HEK293 (cell line): ENCODE data around the gene SMCHD1.

Source experiments
- ATF2 ChIP-seq: fragments of 450-650 bp; formaldehyde crosslinking; IDR thresholded peaks from 2 replicates; pipeline ENCODE4 v1.5.1; 2016; ENCODE audit warnings: missing biosample characterization, missing genetic modification characterization, low read depth
- CTCF ChIP-seq: fragments of 450-650 bp; formaldehyde crosslinking; IDR thresholded peaks from 2 replicates; pipeline ENCODE4 v1.5.1; 2016; ENCODE audit warnings: missing biosample characterization, missing genetic modification characterization
- MYNN ChIP-seq: fragments of 450-650 bp; formaldehyde crosslinking; IDR thresholded peaks from 2 replicates; pipeline ENCODE4 v1.5.1; 2016; ENCODE audit warnings: missing biosample characterization, missing genetic modification characterization, borderline replicate concordance
- PBX3 ChIP-seq: sonication (generic); formaldehyde crosslinking; IDR thresholded peaks from 2 replicates; pipeline ENCODE4 v1.8.1; 2022; ENCODE audit warnings: mild to moderate bottlenecking, moderate library complexity, missing genetic modification reagents
- YY1 ChIP-seq: fragments of 450-650 bp; formaldehyde crosslinking; IDR thresholded peaks from 2 replicates; pipeline ENCODE4 v1.5.1; 2018; ENCODE audit warnings: missing biosample characterization, missing genetic modification characterization
- ZFP41 ChIP-seq: fragments of 450-650 bp; formaldehyde crosslinking; IDR thresholded peaks from 2 replicates; pipeline ENCODE4 v1.5.1; 2016; ENCODE audit warnings: missing biosample characterization, missing genetic modification characterization, borderline replicate concordance
- ZNF140 ChIP-seq: fragments of 450-650 bp; formaldehyde crosslinking; IDR thresholded peaks from 2 replicates; pipeline ENCODE4 v1.5.1; 2016; ENCODE audit warnings: missing biosample characterization, missing genetic modification characterization
- ZNF146 ChIP-seq: fragments of 450-650 bp; formaldehyde crosslinking; IDR thresholded peaks from 2 replicates; pipeline ENCODE4 v1.5.1; 2016; ENCODE audit warnings: missing biosample characterization, missing genetic modification characterization
- ZNF280D ChIP-seq: fragments of 450-650 bp; formaldehyde crosslinking; IDR thresholded peaks from 2 replicates; pipeline ENCODE4 v1.5.1; 2016; ENCODE audit warnings: missing biosample characterization, missing genetic modification characterization
- ZNF529 ChIP-seq: fragments of 450-650 bp; formaldehyde crosslinking; IDR thresholded peaks from 2 replicates; pipeline ENCODE4 v1.5.1; 2017; ENCODE audit warnings: missing genetic modification characterization, missing biosample characterization; ENCODE audit not compliant: insufficient replicate concordance
- ZSCAN16 ChIP-seq: fragments of 450-650 bp; formaldehyde crosslinking; IDR thresholded peaks from 2 replicates; pipeline ENCODE4 v1.5.1; 2016; ENCODE audit warnings: missing biosample characterization, missing genetic modification characterization
- ZSCAN5A ChIP-seq: fragments of 450-650 bp; formaldehyde crosslinking; IDR thresholded peaks from 2 replicates; pipeline ENCODE4 v1.5.1; 2016; ENCODE audit warnings: missing biosample characterization, missing genetic modification characterization
- ZXDB ChIP-seq: fragments of 450-650 bp; formaldehyde crosslinking; IDR thresholded peaks from 2 replicates; pipeline ENCODE4 v1.5.1; 2016; ENCODE audit warnings: missing biosample characterization, missing genetic modification characterization

GRCh38 chr18:2719040-2719439 is 63.5 kb downstream of the SMCHD1 start:
- TF ChIP-seq ZFP41 (tag by site-specific recombination) (no peak), CTCF (no peak), ZNF146 (tag by site-specific recombination) (no peak), ZSCAN5A (tag by site-specific recombination) (no peak), ZNF140 (tag by site-specific recombination) (no peak), ZXDB (no peak), YY1 (tag by site-specific recombination) (no peak), ATF2 (no peak), ZSCAN16 (tag by site-specific recombination) (no peak), ZNF529 (tag by site-specific recombination) (no peak), MYNN (tag by site-specific recombination) (no peak), ZNF280D (tag by site-specific recombination) (no peak), PBX3 (CRISPR knock-in tag) (no peak)
